Stomach (tissue), 4 donors: ENCODE results near the gene AGBL4.

Experiments used
- EP300 ChIP-seq: sonication (generic); formaldehyde crosslinking; IDR thresholded peaks from one replicate; pipeline ENCODE4 v1.6.1; 2017; ENCODE audit warnings: antibody characterized with exemption
- POLR2A ChIP-seq, 4 donors: fragments of 450-650 bp; IDR thresholded peaks; one replicate each; pipeline ENCODE4 v1.6.1; 2016; ENCODE audit warnings: antibody characterized with exemption in 4 of 4, control low read depth in 2 of 4, mild to moderate bottlenecking in 1 of 4, moderate library complexity in 1 of 4
- POLR2AphosphoS5 ChIP-seq, 3 donors: sonication (generic); formaldehyde crosslinking; IDR thresholded peaks; one replicate each; pipeline ENCODE4 v1.6.1; 2016; ENCODE audit warnings: antibody characterized with exemption in 3 of 3
- TF ChIP-seq, protein P1 (sequence below), 7 experiments: fragments of 450-650 bp in 4 of 7; fragments of 200-600 bp in 3 of 7; sonication (generic) in 3 of 7; IDR thresholded peaks; one replicate each; pipeline ENCODE4 v1.5.1; 2016 to 2019; ENCODE audit warnings: antibody characterized with exemption in 7 of 7, control low read depth in 2 of 7, mild to moderate bottlenecking in 1 of 7

DNA sequence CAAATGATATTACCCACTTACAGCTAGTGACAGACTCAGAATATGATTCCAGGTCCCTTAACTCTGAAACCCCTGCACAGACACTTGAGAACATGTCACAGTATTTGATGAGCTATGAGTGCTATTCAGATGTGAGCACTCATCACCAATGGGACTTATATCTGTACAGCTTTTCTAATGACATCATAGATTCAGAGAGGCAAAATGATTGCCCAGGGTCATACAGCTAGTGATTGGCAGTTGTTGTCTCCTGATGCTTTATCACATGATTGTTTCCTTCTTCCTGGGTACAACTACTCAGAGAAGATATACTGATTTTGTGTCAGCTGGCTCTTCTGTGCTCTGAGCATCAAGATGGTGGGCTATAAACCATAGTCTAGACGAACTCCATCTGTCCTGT is 819.0 kb downstream of the AGBL4 start:
- TF ChIP-seq POLR2A (IDR thresholded peaks at IDR 0.05) (no peak), EP300 (no peak), POLR2AphosphoS5 (IDR thresholded peaks at IDR 0.05) (no peak)
- TF ChIP-seq, protein P1, sequence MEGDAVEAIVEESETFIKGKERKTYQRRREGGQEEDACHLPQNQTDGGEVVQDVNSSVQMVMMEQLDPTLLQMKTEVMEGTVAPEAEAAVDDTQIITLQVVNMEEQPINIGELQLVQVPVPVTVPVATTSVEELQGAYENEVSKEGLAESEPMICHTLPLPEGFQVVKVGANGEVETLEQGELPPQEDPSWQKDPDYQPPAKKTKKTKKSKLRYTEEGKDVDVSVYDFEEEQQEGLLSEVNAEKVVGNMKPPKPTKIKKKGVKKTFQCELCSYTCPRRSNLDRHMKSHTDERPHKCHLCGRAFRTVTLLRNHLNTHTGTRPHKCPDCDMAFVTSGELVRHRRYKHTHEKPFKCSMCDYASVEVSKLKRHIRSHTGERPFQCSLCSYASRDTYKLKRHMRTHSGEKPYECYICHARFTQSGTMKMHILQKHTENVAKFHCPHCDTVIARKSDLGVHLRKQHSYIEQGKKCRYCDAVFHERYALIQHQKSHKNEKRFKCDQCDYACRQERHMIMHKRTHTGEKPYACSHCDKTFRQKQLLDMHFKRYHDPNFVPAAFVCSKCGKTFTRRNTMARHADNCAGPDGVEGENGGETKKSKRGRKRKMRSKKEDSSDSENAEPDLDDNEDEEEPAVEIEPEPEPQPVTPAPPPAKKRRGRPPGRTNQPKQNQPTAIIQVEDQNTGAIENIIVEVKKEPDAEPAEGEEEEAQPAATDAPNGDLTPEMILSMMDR (IDR thresholded peaks at IDR 0.05): no peak
